Body of pancreas (tissue), 4 donors: ENCODE results near the gene CD6. TPM values are rescaled to one million over a fixed set of nuclear protein-coding genes. Genes with fewer than 3 reads are reported as not detected.

Experiments used
- ATAC-seq: fragments of 150-250 bp; one replicate; pipeline ENCODE4 v1.9.1; 2016
- DNase-seq, 4 donors: peaks; one replicate each; pipeline ENCODE4 v3.0.0-alpha.2; 2019
- H3K27ac ChIP-seq, 4 donors: fragments of 200-600 bp; sonication (generic); 1 replicate in 3 of 4; 2 replicates in 1 of 4; pipeline versions ENCODE4 v1.5.1 to v1.6.1; 2016 to 2019; ENCODE audit warnings: mild to moderate bottlenecking in 1 of 4, mixed read lengths in 1 of 4, moderate library complexity in 1 of 4
- H3K27me3 ChIP-seq, 2 donors: fragments of 200-600 bp; sonication (generic); one replicate each; pipeline ENCODE4 v1.6.0; 2016; ENCODE audit warnings: mild to moderate bottlenecking in 1 of 2
- H3K36me3 ChIP-seq, 2 donors: fragments of 200-600 bp; sonication (generic); replicated peaks in 1 of 2; 2 replicates each; pipeline ENCODE4 v1.5.1; 2016; ENCODE audit warnings: low read depth in 2 of 2; ENCODE audit not compliant: insufficient read depth in 1 of 2
- H3K4me1 ChIP-seq: fragments of 200-600 bp; sonication (generic); one replicate; pipeline ENCODE4 v1.6.0; 2016
- H3K4me3 ChIP-seq, 2 donors: fragments of 200-600 bp; sonication (generic); 1 replicate in 1 of 2; 2 replicates in 1 of 2; pipeline ENCODE4 v1.5.1; 2016 to 2019
- H3K9me3 ChIP-seq, 3 donors: fragments of 200-600 bp; sonication (generic); 1 replicate in 2 of 3; 2 replicates in 1 of 3; pipeline ENCODE4 v1.5.1; 2016
- POLR2A ChIP-seq, 3 donors: fragments of 450-650 bp; IDR thresholded peaks; one replicate each; pipeline ENCODE4 v1.6.1; 2016; ENCODE audit warnings: antibody characterized with exemption in 3 of 3, mild to moderate bottlenecking in 2 of 3
- WGBS, 2 donors: methylation state at CpG; one replicate each; pipeline ENCODE4 v1.1.5; 2017; 5-methylcytosine and 5-hydroxymethylcytosine counted together
- intact Hi-C: fragments of 100-400 bp; cut with DNase I; formaldehyde crosslinking; loops from one replicate; pipeline ENCODE4 v1.15.1; 2023
- total RNA-seq, 2 donors: library from RNA; depleted of rRNA; stranded (reverse); fragments of >200 nt; gene quantifications; one replicate each; pipeline ENCODE4 v1.1.0, GENCODE V29; 2016
- TF ChIP-seq, protein P1 (sequence below), 7 experiments: fragments of 450-650 bp in 4 of 7; fragments of 200-600 bp in 3 of 7; sonication (generic) in 3 of 7; IDR thresholded peaks; one replicate each; pipeline ENCODE4 v1.5.1; 2016 to 2019; ENCODE audit warnings: antibody characterized with exemption in 7 of 7

Gene CD6
- total RNA-seq, 2 donors from 2014 or later = 1.0 to 3.3 TPM

GRCh38 chr11:60953781-60954180, 17.7 kb upstream of the CD6 start:
- no peak for ATAC-seq
- no peaks in the 10 kb centered on the region for H3K4me1 ChIP-seq
- TF ChIP-seq, protein P1, sequence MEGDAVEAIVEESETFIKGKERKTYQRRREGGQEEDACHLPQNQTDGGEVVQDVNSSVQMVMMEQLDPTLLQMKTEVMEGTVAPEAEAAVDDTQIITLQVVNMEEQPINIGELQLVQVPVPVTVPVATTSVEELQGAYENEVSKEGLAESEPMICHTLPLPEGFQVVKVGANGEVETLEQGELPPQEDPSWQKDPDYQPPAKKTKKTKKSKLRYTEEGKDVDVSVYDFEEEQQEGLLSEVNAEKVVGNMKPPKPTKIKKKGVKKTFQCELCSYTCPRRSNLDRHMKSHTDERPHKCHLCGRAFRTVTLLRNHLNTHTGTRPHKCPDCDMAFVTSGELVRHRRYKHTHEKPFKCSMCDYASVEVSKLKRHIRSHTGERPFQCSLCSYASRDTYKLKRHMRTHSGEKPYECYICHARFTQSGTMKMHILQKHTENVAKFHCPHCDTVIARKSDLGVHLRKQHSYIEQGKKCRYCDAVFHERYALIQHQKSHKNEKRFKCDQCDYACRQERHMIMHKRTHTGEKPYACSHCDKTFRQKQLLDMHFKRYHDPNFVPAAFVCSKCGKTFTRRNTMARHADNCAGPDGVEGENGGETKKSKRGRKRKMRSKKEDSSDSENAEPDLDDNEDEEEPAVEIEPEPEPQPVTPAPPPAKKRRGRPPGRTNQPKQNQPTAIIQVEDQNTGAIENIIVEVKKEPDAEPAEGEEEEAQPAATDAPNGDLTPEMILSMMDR (IDR thresholded peaks at IDR 0.05) = no peak
- no peak for TF ChIP-seq POLR2A (IDR thresholded peaks at IDR 0.05)
- H3K4me3 ChIP-seq = no peak overlapping the region
- peak in 1 of 4 donors; percentile 38 for DNase-seq
- no peaks in the 10 kb centered on the region for H3K9me3 ChIP-seq
- 72 to 76% methylated on average over 6 of the region's 6 CpGs for WGBS, 2 donors
- intact Hi-C loops = no loop called here
- H3K27ac ChIP-seq = peak overlapping the region in 1 of 4 donors; percentile 21
- H3K27me3 ChIP-seq = peaks cover 0 to 5% of the 10 kb centered on the region in 2 donors
- H3K36me3 ChIP-seq = no peaks in the 10 kb centered on the region

DNA sequence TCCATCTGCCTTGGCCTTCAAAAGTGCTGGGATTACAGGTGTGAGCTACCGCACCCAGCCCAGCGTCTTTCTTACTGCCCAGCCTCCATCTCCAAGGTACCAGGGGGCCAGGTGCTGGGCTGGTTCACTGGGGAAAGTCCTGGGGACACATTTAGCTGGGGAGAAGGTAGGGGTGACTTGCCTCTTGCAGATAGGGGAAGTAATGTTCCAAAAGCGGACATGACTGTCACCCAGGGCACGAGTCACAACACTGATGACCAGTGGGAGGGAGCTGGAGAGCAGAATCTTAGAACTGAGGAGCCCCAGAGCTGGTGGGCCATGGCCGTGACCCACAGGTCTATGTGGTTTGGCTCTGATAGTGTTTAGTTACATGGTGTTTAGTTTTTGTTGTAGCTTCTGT, 17.1 kb upstream of the CD6 start:
- ATAC-seq = no peak

GRCh38 chr11:60955571-60955970, 15.9 kb upstream of the CD6 start:
- peaks cover 0 to 5% of the 10 kb centered on the region in 2 donors for H3K27me3 ChIP-seq
- WGBS, 2 donors = 21 to 39% methylated on average over 2 to 5 of the region's 5 CpGs
- H3K9me3 ChIP-seq = no peaks in the 10 kb centered on the region
- H3K4me3 ChIP-seq = no peak overlapping the region
- no peak for DNase-seq
- TF ChIP-seq, protein P1 (IDR thresholded peaks at IDR 0.05) = no peak
- no peak for TF ChIP-seq POLR2A (IDR thresholded peaks at IDR 0.05)
- H3K27ac ChIP-seq = no peak overlapping the region
- ATAC-seq = no peak
- H3K36me3 ChIP-seq = no peaks in the 10 kb centered on the region
- intact Hi-C loops = no loop called here
- no peaks in the 10 kb centered on the region for H3K4me1 ChIP-seq

More for the DNA sequence above, 17.1 kb upstream of the CD6 start:
- Histone ChIP-seq H3K4me1 (no peaks in the 10 kb centered on the region), H3K27me3 (peaks cover 0 to 5% of the 10 kb centered on the region in 2 donors), H3K27ac (no peak overlapping the region), H3K4me3 (no peak overlapping the region), H3K36me3 (no peaks in the 10 kb centered on the region), H3K9me3 (no peaks in the 10 kb centered on the region)
- no peak for TF ChIP-seq POLR2A (IDR thresholded peaks at IDR 0.05)
- TF ChIP-seq, protein P1 (IDR thresholded peaks at IDR 0.05) = no peak
- WGBS, 2 donors = 67 to 75% methylated on average over 5 of the region's 5 CpGs
- intact Hi-C loops = no loop called here
- peak in 1 of 4 donors; percentile 39 for DNase-seq

DNA sequence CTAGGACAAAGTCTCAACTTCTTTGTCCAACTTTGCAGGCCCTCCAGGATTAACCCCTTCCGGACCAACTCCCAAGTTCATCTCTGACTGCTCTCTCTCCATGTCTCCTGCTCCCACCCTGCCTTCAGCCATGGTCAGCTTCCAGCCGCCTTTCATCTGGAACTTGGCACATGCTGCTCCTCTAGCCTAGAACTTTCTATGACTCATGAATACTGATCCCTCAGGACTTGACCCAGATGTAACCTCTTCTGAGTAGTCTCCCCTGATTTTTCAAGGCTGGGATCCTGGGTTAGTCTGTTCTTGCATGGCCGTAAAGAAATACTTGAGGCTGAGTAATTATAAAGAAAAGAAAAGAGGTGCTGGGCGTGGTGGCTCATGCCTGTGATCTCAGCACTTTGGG, 14.3 kb upstream of the CD6 start:
- no peak overlapping the region for H3K4me3 ChIP-seq
- TF ChIP-seq, protein P1 (IDR thresholded peaks at IDR 0.05) = no peak
- TF ChIP-seq POLR2A (IDR thresholded peaks at IDR 0.05) = no peak
- H3K27ac ChIP-seq = no peak overlapping the region
- H3K9me3 ChIP-seq = no peaks in the 10 kb centered on the region
- no peaks in the 10 kb centered on the region for H3K27me3 ChIP-seq
- ATAC-seq (no peak), DNase-seq (no peak)
- H3K36me3 ChIP-seq = no peaks in the 10 kb centered on the region
- no peaks in the 10 kb centered on the region for H3K4me1 ChIP-seq
- 74 to 76% methylated on average over 4 of the region's 4 CpGs for WGBS, 2 donors
- intact Hi-C loops = no loop called here

GRCh38 chr11:60959431-60959830, 12.0 kb upstream of the CD6 start:
- H3K27ac ChIP-seq = no peak overlapping the region
- H3K36me3 ChIP-seq = no peaks in the 10 kb centered on the region
- intact Hi-C loops = no loop called here
- H3K4me1 ChIP-seq = no peaks in the 10 kb centered on the region
- no peaks in the 10 kb centered on the region for H3K9me3 ChIP-seq
- WGBS, 2 donors = 73 to 74% methylated on average over 6 of the region's 6 CpGs
- ATAC-seq (no peak), DNase-seq (no peak)
- no peaks in the 10 kb centered on the region for H3K27me3 ChIP-seq
- no peak overlapping the region for H3K4me3 ChIP-seq
- no peak for TF ChIP-seq POLR2A (IDR thresholded peaks at IDR 0.05)
- TF ChIP-seq, protein P1 (IDR thresholded peaks at IDR 0.05) = no peak
